ENCODE results near the gene USP10. TPM values are rescaled to one million over a fixed set of nuclear protein-coding genes. Genes with fewer than 3 reads are reported as not detected.

USP10 gene
- total RNA-seq, 2 experiments from 2014 or later: 65.9 to 134 TPM

DNA sequence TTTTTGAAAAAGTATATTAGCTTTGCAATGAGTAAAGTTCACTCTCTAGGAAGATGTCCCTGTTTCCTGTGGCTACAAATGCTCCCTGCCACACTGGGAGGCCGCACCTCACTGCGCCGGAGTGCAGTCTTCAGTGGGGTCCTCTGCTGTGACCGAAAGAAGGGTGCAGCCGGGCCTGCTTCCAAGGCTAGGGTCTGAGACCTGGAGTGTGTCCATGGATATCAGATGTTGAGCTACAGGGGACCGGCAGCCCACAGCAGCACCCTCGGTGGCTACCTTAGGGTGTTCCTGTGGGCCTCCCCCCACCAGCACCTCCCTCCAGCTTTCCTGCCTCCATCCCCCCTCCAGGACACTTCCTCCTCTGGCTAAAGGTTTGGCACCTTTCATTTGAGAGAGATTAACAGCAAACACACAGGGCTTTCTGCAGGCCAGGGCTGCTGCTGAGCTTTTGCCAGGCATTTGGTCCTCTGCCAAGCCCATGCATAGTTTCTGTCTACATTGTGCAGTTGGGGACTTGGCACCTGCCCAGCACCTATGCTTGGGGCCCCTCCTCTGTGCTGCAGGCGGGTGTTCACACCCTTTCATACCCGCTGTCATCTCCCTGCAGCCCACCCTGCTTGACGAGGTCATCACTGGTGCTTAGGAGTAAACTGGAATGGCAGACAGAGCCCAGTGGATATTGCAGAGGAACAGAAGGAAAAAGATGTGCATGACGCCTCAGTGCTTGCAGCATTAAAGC lies 86.2 kb downstream of the USP10 start:
- H3K9me2 ChIP-seq (ENCODE audit: insufficient read depth, low read length): no peaks in the 10 kb centered on the region
- intact Hi-C loops (cut with micrococcal nuclease; ENCODE audit: unreplicated experiment): loop anchor here (10.0 kb wide), 1 partner anchor 189 kb away; no protein-coding TSS in a partner anchor
- no peak for TF ChIP-seq EZH2phosphoT487 (IDR thresholded peaks at IDR 0.05; ENCODE audit: borderline replicate concordance, low read depth, low read length)
- TF ChIP-seq, protein P1, sequence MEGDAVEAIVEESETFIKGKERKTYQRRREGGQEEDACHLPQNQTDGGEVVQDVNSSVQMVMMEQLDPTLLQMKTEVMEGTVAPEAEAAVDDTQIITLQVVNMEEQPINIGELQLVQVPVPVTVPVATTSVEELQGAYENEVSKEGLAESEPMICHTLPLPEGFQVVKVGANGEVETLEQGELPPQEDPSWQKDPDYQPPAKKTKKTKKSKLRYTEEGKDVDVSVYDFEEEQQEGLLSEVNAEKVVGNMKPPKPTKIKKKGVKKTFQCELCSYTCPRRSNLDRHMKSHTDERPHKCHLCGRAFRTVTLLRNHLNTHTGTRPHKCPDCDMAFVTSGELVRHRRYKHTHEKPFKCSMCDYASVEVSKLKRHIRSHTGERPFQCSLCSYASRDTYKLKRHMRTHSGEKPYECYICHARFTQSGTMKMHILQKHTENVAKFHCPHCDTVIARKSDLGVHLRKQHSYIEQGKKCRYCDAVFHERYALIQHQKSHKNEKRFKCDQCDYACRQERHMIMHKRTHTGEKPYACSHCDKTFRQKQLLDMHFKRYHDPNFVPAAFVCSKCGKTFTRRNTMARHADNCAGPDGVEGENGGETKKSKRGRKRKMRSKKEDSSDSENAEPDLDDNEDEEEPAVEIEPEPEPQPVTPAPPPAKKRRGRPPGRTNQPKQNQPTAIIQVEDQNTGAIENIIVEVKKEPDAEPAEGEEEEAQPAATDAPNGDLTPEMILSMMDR (conservative IDR thresholded peaks at IDR 0.05; ENCODE audit: low read length): no peak
- no peaks in the 10 kb centered on the region for H3K4me1 ChIP-seq (ENCODE audit: insufficient read depth, low read length, poor library complexity, severe bottlenecking)
- no peak overlapping the region for H3K4me2 ChIP-seq (ENCODE audit: low read length)
- no peaks in the 10 kb centered on the region for H3K9me3 ChIP-seq (ENCODE audit: low read length)
- no peak overlapping the region for H3K4me3 ChIP-seq (ENCODE audit: low read depth, low read length, poor library complexity, severe bottlenecking)
- CTCF ChIA-PET (ENCODE audit: unreplicated experiment): no interaction called here
- H3K36me3 ChIP-seq (ENCODE audit: insufficient read depth, low read length): peaks cover 3% of the 10 kb centered on the region; the same call in 1 of the 2 replicates
- H3K27ac ChIP-seq (ENCODE audit: low read depth, low read length, poor library complexity, severe bottlenecking): no peak overlapping the region
- no TSS peak for BruUV-seq (replicated peaks)
- H2AFZ ChIP-seq (ENCODE audit: low read length): no peak overlapping the region
- no peaks in the 10 kb centered on the region for H3K79me2 ChIP-seq (ENCODE audit: insufficient read depth, low read depth, low read length)
- POLR2A ChIA-PET: interaction anchor here (0.6 kb wide), 1 partner anchor 88 kb away, joined by 8 read pairs; no protein-coding TSS in a partner anchor
- DNase-seq (ENCODE audit: low spot score): no peak
- H4K20me1 ChIP-seq (ENCODE audit: insufficient read depth, low read length): no peaks in the 10 kb centered on the region

DNA sequence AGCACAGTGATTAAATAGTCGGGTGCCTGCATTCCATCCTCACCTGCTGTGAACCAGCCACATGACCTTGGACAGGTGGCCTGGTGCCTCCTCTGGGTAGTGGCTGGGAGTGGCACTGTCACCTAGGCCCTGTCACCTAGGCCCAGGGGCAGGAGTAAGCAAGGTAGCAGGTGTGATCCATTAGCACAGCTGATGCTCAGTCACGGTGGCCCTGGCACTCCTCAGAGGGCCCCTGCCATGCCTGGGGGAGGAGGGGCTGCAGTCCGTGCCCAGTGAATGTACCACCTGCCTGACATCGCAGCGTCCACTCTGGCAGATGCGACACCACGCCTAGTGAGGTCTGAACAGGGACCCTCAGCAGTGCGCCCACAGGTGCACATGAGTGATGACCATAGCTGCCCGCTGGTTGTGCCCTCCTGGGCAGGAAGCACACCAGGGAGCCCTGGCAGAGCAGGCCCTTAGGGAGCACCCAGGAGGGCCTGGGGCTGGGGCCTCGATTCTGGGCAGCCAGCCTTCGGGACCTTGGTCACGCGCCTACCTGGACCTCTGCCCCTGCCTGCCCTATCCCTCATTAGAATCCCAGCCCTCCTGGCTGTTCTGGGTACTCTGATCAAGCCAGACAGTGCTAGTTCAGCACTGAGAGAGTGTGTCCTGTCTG lies 86.9 kb downstream of the USP10 start:
- DNase-seq (ENCODE audit: low spot score): no peak
- ChIA-PET CTCF (ENCODE audit: unreplicated experiment) (no interaction called here), POLR2A (no interaction called here)
- no peak overlapping the region for H2AFZ ChIP-seq (ENCODE audit: low read length)
- H4K20me1 ChIP-seq (ENCODE audit: insufficient read depth, low read length): no peaks in the 10 kb centered on the region
- H3K79me2 ChIP-seq (ENCODE audit: insufficient read depth, low read depth, low read length): no peaks in the 10 kb centered on the region
- no peaks in the 10 kb centered on the region for H3K9me3 ChIP-seq (ENCODE audit: low read length)
- intact Hi-C loops (cut with micrococcal nuclease; ENCODE audit: unreplicated experiment): loop anchor here (10.0 kb wide), 1 partner anchor 188 kb away; no protein-coding TSS in a partner anchor
- H3K4me3 ChIP-seq (ENCODE audit: low read depth, low read length, poor library complexity, severe bottlenecking): no peak overlapping the region
- H3K4me2 ChIP-seq (ENCODE audit: low read length): no peak overlapping the region
- H3K4me1 ChIP-seq (ENCODE audit: insufficient read depth, low read length, poor library complexity, severe bottlenecking): no peaks in the 10 kb centered on the region
- no peaks in the 10 kb centered on the region for H3K9me2 ChIP-seq (ENCODE audit: insufficient read depth, low read length)
- TF ChIP-seq, protein P1 (conservative IDR thresholded peaks at IDR 0.05; ENCODE audit: low read length): no peak
- TF ChIP-seq EZH2phosphoT487 (IDR thresholded peaks at IDR 0.05; ENCODE audit: borderline replicate concordance, low read depth, low read length): no peak
- no TSS peak for BruUV-seq (replicated peaks)
- H3K27ac ChIP-seq (ENCODE audit: low read depth, low read length, poor library complexity, severe bottlenecking): no peak overlapping the region
- H3K36me3 ChIP-seq (ENCODE audit: insufficient read depth, low read length): no peaks in the 10 kb centered on the region

DNA sequence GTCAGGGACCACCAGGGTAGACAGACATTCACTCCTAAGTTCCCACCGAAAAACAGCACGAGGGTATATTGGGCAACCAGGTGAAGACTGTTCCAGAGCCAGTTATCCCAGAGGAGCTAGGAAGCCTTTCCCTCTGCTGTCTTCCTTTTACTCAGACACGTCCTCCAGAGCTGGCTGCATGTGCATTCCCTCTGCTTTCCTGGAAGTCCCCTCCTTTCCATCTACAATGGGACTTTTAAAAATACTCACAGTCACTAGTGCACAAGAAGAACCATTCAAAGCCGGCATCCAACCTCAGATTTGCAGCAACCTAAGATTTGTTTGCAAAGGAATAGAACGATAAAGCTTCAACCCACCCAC lies 87.4 kb downstream of the USP10 start:
- no peaks in the 10 kb centered on the region for H3K9me3 ChIP-seq (ENCODE audit: low read length)
- H3K4me3 ChIP-seq (ENCODE audit: low read depth, low read length, poor library complexity, severe bottlenecking): no peak overlapping the region
- H3K36me3 ChIP-seq (ENCODE audit: insufficient read depth, low read length): no peaks in the 10 kb centered on the region
- no peak for TF ChIP-seq EZH2phosphoT487 (IDR thresholded peaks at IDR 0.05; ENCODE audit: borderline replicate concordance, low read depth, low read length)
- TF ChIP-seq, protein P1 (conservative IDR thresholded peaks at IDR 0.05; ENCODE audit: low read length): no peak
- H3K4me2 ChIP-seq (ENCODE audit: low read length): no peak overlapping the region
- no peak for DNase-seq (ENCODE audit: low spot score)
- H3K9me2 ChIP-seq (ENCODE audit: insufficient read depth, low read length): no peaks in the 10 kb centered on the region
- POLR2A ChIA-PET: interaction anchor here (0.7 to 0.9 kb wide), 2 partner anchors 12 to 185 kb away, joined by 3 to 4 read pairs; no protein-coding TSS in a partner anchor
- no peaks in the 10 kb centered on the region for H4K20me1 ChIP-seq (ENCODE audit: insufficient read depth, low read length)
- H3K79me2 ChIP-seq (ENCODE audit: insufficient read depth, low read depth, low read length): no peaks in the 10 kb centered on the region
- no TSS peak for BruUV-seq (replicated peaks)
- no peaks in the 10 kb centered on the region for H3K4me1 ChIP-seq (ENCODE audit: insufficient read depth, low read length, poor library complexity, severe bottlenecking)
- no peak overlapping the region for H3K27ac ChIP-seq (ENCODE audit: low read depth, low read length, poor library complexity, severe bottlenecking)
- no peak overlapping the region for H2AFZ ChIP-seq (ENCODE audit: low read length)
- CTCF ChIA-PET (ENCODE audit: unreplicated experiment): no interaction called here
- intact Hi-C loops (cut with micrococcal nuclease; ENCODE audit: unreplicated experiment): loop anchor here (10.0 kb wide), 1 partner anchor 188 kb away; no protein-coding TSS in a partner anchor

Measured in OCI-LY7 (cell line).